Measurements from ENCODE around the gene FOXL3. TPM values are rescaled to one million over a fixed set of nuclear protein-coding genes. Genes with fewer than 3 reads are reported as not detected.

The FOXL3 gene
- total RNA-seq, 4 donors from 2014 or later = not detected

DNA sequence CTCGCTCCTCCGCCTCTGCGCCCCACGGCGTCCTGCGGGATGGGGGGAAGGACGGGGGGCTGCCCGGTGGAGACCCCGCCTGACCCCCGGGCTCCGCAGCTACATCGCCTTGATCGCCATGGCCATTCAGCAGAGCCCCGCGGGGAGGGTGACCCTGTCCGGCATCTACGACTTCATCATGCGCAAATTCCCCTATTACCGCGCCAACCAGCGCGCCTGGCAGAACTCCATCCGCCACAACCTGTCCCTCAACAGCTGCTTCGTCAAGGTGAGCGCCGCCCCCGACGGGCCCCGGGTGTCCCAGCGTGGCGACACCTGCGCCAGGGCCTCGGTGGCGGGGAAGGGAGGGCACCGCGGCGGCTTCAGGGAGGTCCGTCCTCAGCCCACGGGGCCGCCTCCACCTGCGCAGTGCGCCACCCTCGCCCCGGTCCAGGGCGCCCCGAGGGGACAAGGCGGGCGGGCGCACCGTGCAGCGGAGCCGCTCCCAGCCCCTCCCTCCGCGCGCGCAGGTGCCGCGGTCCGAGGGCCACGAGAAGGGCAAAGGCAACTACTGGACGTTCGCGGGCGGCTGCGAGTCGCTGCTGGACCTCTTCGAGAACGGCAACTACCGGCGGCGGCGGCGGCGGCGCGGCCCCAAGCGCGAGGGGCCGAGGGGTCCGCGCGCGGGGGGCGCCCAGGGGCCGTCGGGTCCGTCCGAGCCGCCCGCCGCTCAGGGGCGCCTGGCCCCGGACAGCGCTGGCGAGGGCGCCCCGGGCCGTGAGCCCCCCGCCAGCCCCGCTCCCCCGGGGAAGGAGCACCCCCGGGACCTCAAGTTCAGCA, 793 bp downstream of the FOXL3 start:
- intact Hi-C loops (cut with DNase I; ENCODE audit: low total_unique reads) = no loop called here
- H3K36me3 ChIP-seq = no peaks in the 10 kb centered on the region
- no peaks in the 10 kb centered on the region for H3K9me3 ChIP-seq
- DNase-seq = no peak
- no peak overlapping the region for H3K4me3 ChIP-seq
- TF ChIP-seq, protein P1, sequence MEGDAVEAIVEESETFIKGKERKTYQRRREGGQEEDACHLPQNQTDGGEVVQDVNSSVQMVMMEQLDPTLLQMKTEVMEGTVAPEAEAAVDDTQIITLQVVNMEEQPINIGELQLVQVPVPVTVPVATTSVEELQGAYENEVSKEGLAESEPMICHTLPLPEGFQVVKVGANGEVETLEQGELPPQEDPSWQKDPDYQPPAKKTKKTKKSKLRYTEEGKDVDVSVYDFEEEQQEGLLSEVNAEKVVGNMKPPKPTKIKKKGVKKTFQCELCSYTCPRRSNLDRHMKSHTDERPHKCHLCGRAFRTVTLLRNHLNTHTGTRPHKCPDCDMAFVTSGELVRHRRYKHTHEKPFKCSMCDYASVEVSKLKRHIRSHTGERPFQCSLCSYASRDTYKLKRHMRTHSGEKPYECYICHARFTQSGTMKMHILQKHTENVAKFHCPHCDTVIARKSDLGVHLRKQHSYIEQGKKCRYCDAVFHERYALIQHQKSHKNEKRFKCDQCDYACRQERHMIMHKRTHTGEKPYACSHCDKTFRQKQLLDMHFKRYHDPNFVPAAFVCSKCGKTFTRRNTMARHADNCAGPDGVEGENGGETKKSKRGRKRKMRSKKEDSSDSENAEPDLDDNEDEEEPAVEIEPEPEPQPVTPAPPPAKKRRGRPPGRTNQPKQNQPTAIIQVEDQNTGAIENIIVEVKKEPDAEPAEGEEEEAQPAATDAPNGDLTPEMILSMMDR (IDR thresholded peaks at IDR 0.05) = no peak
- no peak for TF ChIP-seq POLR2A (IDR thresholded peaks at IDR 0.05)
- no peak overlapping the region for H3K27ac ChIP-seq
- H3K4me1 ChIP-seq = no peaks in the 10 kb centered on the region
- H3K27me3 ChIP-seq = peaks cover 12 to 28% of the 10 kb centered on the region in 2 donors

DNA sequence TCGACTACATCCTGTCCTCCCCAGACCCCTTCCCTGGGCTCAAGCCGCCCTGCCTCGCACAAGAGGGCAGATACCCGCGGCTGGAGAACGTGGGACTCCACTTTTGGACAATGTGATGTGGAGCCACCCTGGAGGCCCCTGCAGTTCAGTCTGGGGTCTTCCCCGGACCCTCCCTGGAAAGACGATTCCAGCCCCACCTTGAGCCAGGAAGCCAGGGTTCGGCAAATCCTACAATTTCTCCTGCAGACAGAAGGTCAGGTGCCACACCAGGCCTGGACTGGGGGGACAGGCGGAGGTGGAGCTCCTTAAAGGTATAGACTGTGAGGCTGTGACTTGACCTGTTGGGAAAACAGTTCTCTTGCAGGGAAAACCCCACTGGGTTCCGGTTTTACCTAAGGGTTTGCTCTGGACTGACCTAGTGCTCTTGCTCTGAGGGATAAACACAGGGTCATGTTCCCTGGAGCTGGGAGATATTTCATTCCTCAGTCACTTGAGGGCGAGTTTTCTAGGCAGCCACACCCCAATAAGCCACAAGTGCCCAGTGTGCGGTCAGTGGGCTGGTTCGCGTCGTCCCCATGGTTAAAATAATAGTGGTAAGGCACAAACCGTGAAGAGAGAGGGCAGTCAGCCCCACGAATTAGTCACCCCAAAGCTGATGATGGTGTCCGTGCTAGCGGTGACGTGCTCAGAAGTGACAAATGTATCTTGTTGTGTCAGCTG, 1.6 kb downstream of the FOXL3 start:
- peaks cover 12 to 28% of the 10 kb centered on the region in 2 donors for H3K27me3 ChIP-seq
- no peaks in the 10 kb centered on the region for H3K9me3 ChIP-seq
- H3K36me3 ChIP-seq = no peaks in the 10 kb centered on the region
- intact Hi-C loops (cut with DNase I; ENCODE audit: low total_unique reads) = no loop called here
- DNase-seq = no peak
- no peak for TF ChIP-seq POLR2A (IDR thresholded peaks at IDR 0.05)
- TF ChIP-seq, protein P1 (IDR thresholded peaks at IDR 0.05) = no peak
- H3K27ac ChIP-seq = no peak overlapping the region
- H3K4me1 ChIP-seq = no peaks in the 10 kb centered on the region
- H3K4me3 ChIP-seq = no peak overlapping the region

GRCh38 chr7:292226-292625, 2.3 kb downstream of the FOXL3 start:
- Histone ChIP-seq H3K27me3 (peaks cover 12 to 28% of the 10 kb centered on the region in 2 donors), H3K36me3 (no peaks in the 10 kb centered on the region), H3K4me1 (no peaks in the 10 kb centered on the region), H3K4me3 (no peak overlapping the region), H3K9me3 (no peaks in the 10 kb centered on the region), H3K27ac (no peak overlapping the region)
- no peak for TF ChIP-seq POLR2A (IDR thresholded peaks at IDR 0.05)
- TF ChIP-seq, protein P1 (IDR thresholded peaks at IDR 0.05) = no peak
- DNase-seq = no peak
- intact Hi-C loops (cut with DNase I; ENCODE audit: low total_unique reads) = no loop called here

- H3K4me3 ChIP-seq = no peak overlapping the region
- H3K27ac ChIP-seq = no peak overlapping the region
- H3K27me3 ChIP-seq = peaks cover 12 to 28% of the 10 kb centered on the region in 2 donors
- TF ChIP-seq, protein P1 (IDR thresholded peaks at IDR 0.05) = no peak
- no peak for TF ChIP-seq POLR2A (IDR thresholded peaks at IDR 0.05)
- no peak for DNase-seq
- intact Hi-C loops (cut with DNase I; ENCODE audit: low total_unique reads) = no loop called here
- no peaks in the 10 kb centered on the region for H3K36me3 ChIP-seq
- H3K9me3 ChIP-seq = no peaks in the 10 kb centered on the region
- no peaks in the 10 kb centered on the region for H3K4me1 ChIP-seq
Measured at GRCh38 chr7:292826-293225, 2.9 kb downstream of the FOXL3 start.

Measured in uterus (tissue), 4 donors.